ENCODE data around the gene B3GAT2.

Gene B3GAT2

DNA sequence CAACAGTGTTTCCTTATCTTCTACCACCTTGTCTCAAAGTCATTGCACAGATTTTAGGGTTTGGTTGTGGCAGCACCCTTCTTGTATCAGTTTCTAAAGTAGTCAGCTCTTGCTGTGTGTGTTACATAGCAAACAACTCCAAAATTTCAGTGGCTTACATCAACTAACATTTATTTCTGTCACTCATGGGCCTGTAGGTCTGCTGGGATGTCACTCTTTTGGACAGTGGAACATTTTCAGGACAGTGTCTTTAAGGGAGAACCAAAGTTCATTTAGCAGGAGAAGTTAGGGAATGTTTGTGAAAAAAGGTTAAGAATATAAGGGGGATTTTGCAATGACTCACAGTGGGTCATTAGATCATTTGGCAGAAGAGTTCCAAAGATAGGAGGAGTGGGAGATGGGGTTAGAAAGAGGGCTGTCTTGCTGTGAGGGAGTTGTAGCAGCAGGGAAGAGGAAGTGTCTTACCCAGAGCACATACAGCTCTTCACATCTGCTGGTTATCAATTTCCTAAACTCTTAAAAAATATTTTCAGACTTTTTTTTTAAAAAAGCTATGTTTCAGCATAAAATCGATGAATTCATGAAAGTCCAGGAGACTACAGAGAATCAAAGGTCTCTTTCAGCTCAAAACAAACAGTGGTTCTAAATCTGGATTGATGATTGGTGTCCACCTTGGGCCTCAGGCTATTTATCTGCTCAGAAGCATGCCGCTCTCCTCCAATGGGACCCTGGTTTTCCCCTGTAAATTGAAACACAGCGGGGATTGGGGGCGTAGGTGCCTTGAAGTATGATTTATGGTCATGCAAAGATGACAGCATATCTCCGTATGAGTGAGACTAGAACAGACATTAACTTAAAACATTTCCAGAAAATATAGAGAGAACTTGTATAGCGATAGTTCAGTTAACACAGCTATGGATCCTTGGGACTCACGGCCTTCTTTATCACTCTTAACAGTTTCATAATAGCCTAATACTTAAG lies 117.3 kb downstream of the B3GAT2 start:
- no peak for DNase-seq

GRCh38 chr6:70838907-70839285 lies 118.0 kb downstream of the B3GAT2 start:
- DNase-seq, result no peak

DNA sequence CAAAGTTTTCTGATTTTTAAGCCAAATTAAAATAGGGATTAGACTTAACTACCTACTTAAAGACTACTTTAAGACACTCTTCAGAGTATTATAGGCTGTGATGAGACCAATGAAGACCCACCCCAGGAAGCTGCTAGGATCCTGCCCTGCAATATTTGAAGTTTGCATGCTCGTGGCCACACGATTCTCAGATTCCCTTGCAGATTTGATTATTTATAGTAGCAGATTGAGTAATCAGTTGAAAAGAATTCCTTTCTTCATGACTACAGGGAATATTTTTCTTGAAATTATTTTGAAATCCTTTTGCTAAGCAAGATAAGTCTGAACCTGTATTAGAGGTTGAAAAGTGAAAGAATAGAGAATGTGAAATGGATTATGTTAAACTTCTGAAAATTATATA lies 122.3 kb downstream of the B3GAT2 start:
- DNase-seq, result peak; percentile 26

DNA sequence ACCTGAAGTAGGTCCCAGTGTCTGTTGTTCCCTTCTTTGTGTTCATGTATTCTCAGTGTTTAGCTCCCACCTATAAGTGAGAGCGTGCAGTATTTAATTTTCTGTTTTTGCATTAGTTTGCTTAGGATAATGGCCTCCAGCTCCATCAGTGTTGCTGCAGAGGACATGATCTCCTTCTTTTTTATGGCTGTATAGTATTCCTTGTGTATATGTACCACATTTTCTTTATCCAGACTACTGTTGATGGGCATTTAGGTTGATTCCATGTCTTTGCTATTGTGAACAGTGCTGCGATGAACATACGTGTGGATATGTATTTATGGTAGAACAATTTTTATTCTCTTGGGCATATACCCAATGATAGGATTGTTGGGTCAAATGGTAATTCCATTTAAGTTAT lies 125.4 kb downstream of the B3GAT2 start:
- no peak for DNase-seq

DNA sequence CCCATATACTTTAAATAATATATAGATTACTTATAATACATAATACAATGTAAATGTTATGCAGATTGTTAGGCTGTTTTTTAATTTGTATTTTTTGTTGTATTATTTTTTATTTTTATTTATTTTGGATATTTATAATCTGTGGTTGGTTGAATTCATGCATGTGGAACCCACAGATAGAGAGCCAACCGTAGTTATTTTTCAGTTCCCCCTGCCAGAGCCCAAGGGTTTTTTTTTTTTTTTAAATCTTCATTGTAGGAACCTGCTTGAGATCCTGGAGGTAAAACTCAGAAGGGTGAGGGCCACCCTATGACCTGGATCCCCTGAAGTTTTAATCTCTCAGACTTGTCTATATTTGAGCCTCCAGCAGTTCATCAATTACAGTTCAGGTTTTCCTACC lies 133.2 kb downstream of the B3GAT2 start:
- no peak for DNase-seq

GRCh38 chr6:70821751-70822150 lies 135.1 kb downstream of the B3GAT2 start:
- no peak for DNase-seq

DNA sequence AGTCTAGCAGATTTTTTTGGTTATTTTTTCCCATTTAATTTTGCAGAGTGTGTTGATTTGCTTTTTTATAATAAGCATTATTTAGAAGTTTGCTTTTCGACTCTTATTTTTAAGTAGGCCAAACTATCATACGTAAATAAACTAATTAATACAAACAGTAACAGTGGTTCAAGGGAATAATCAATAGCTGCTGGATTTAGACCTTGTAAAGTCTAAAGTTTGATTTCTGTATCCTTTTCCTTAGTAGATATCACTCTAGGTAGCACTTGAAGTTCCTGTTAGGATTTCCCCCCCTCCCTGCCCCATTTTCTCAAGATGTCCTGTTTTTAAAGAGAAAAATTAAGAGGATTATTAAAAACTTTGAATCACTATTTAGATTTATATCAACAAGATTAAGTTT lies 136.1 kb downstream of the B3GAT2 start:
- DNase-seq, result no peak

DNA sequence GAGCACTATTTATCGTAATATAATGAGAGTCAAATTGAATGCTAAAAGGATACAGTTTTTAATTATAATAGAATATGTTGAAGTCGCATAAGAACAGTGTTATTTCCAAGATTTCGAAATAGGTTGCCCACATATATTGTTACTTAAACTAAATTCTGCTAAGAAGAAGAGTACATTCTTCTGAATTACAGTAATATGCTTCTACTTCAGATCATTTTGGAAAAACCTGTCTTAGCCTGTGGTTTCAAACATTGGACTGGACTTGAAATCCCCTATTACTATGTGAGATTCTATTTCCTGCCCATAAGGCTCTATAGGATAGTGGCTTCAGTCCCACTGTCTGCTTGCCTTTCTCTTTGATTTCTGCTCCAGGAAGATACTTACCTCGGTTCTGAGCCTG lies 137.2 kb downstream of the B3GAT2 start:
- no peak for DNase-seq

GRCh38 chr6:70813885-70814284 lies 143.0 kb downstream of the B3GAT2 start:
- DNase-seq, result no peak

- peak; percentile 12 for DNase-seq
Observed at GRCh38 chr6:70811788-70812187, 145.1 kb downstream of the B3GAT2 start.

All from fibroblast of skin of right biceps (primary cell).